Body of pancreas (tissue), 4 donors: ENCODE measurements around the gene OR1S2.

ENCODE experiments used
- POLR2A ChIP-seq, 3 donors: fragments of 450-650 bp; IDR thresholded peaks; one replicate each; pipeline ENCODE4 v1.6.1; 2016; ENCODE audit warnings: antibody characterized with exemption in 3 of 3, mild to moderate bottlenecking in 2 of 3
- TF ChIP-seq, protein P1 (sequence below), 7 experiments: fragments of 450-650 bp in 4 of 7; fragments of 200-600 bp in 3 of 7; sonication (generic) in 3 of 7; IDR thresholded peaks; one replicate each; pipeline ENCODE4 v1.5.1; 2016 to 2019; ENCODE audit warnings: antibody characterized with exemption in 7 of 7

GRCh38 chr11:58186938-58187337 is 17.0 kb downstream of the OR1S2 start:
- TF ChIP-seq, protein P1, sequence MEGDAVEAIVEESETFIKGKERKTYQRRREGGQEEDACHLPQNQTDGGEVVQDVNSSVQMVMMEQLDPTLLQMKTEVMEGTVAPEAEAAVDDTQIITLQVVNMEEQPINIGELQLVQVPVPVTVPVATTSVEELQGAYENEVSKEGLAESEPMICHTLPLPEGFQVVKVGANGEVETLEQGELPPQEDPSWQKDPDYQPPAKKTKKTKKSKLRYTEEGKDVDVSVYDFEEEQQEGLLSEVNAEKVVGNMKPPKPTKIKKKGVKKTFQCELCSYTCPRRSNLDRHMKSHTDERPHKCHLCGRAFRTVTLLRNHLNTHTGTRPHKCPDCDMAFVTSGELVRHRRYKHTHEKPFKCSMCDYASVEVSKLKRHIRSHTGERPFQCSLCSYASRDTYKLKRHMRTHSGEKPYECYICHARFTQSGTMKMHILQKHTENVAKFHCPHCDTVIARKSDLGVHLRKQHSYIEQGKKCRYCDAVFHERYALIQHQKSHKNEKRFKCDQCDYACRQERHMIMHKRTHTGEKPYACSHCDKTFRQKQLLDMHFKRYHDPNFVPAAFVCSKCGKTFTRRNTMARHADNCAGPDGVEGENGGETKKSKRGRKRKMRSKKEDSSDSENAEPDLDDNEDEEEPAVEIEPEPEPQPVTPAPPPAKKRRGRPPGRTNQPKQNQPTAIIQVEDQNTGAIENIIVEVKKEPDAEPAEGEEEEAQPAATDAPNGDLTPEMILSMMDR (IDR thresholded peaks at IDR 0.05): no peak
- TF ChIP-seq POLR2A (IDR thresholded peaks at IDR 0.05): no peak
